Stomach smooth muscle (tissue), 2 donors: ENCODE measurements around the gene RSL24D1.
"Not testable (repeated sequence)": the region's sequence is repeated elsewhere in the genome, so short reads cannot be mapped to it uniquely, and the experiment has no call there.

Source experiments
- H3K27ac ChIP-seq: one replicate; pipeline ENCODE4 v1.7.0; 2013; ENCODE audit warnings: mild to moderate bottlenecking, low read length, inconsistent platforms
- H3K27me3 ChIP-seq, 2 donors: one replicate each; pipeline ENCODE4 v1.7.0; 2013; ENCODE audit warnings: low read length in 2 of 2; ENCODE audit not compliant: insufficient read depth in 2 of 2, control insufficient read depth in 1 of 2
- H3K36me3 ChIP-seq, 2 donors: one replicate each; pipeline ENCODE4 v1.7.0; 2013; ENCODE audit warnings: low read length in 2 of 2; ENCODE audit not compliant: control insufficient read depth in 2 of 2, insufficient read depth in 2 of 2
- H3K4me1 ChIP-seq: one replicate; pipeline ENCODE4 v1.7.0; 2013; ENCODE audit warnings: low read length; ENCODE audit not compliant: control insufficient read depth, insufficient read depth
- H3K4me3 ChIP-seq, 2 donors: one replicate each; pipeline ENCODE4 v1.7.0; 2013; ENCODE audit warnings: low read length in 2 of 2
- H3K9ac ChIP-seq, 2 donors: one replicate each; pipeline ENCODE4 v1.7.0; 2013; ENCODE audit warnings: low read length in 2 of 2, mild to moderate bottlenecking in 1 of 2
- H3K9me3 ChIP-seq, 2 donors: one replicate each; pipeline ENCODE4 v1.7.0; 2013; ENCODE audit warnings: low read length in 2 of 2; ENCODE audit not compliant: control insufficient read depth in 2 of 2
- donor health status: healthy.
- donor health status: Pancreatic carcinoma.

The RSL24D1 gene

DNA sequence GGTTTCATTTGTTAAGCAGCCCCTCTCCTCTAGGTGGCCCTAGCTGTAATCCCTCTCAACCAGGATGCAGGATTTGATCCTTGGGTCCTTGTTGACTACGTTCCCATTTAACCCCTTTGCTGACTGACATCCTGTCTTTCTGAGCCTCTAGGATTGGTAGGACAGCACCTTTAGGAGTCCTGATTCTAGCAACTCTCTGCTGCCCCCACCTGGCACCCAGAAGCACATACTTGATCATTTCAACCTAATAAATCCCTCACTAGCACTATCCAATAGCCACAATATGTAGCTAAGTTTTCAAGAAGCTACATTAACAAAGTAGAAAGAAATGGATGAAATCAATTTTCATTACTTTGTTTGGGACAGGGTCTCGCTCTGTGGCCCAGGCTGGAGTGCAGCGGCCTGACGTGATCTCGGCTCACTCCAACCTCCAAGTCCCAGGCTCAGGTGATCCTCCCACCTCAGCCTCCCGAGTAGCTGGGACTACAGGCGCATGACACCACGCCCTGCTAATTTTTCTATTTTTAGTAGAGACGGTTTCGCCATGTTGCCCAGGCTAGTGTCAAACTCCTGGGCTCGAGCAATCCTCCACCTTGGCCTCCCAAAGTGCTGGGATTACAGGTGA lies 28.3 kb downstream of the RSL24D1 start:
- no peak overlapping the region for H3K27ac ChIP-seq
- no peak overlapping the region for H3K4me3 ChIP-seq
- H3K36me3 ChIP-seq: no peaks in the 10 kb centered on the region
- no peaks in the 10 kb centered on the region for H3K9me3 ChIP-seq
- H3K4me1 ChIP-seq: no peaks in the 10 kb centered on the region
- no peaks in the 10 kb centered on the region for H3K27me3 ChIP-seq
- no peak overlapping the region for H3K9ac ChIP-seq

DNA sequence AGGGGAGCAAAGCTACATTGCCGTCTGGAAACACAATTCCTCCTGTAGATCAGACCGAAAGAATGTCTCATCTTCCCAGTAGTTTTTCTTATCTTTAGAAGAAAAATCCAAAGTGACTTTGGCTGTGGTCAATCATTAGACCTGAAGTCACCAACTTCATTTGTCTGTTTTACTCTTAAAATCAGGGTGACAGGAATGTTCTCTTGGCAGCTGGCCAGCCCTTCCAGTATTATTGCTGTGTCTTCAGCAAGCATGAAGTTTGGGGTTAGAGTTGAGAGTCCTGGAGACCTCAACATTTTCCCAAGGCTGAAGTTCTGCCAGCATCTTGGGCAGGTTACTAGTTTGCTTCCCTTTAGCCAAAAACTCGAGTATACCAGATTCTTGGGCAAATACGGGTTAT lies 32.5 kb downstream of the RSL24D1 start:
- Histone ChIP-seq H3K4me3 (no peak overlapping the region), H3K27me3 (no peaks in the 10 kb centered on the region), H3K9me3 (no peaks in the 10 kb centered on the region), H3K36me3 (no peaks in the 10 kb centered on the region), H3K4me1 (no peaks in the 10 kb centered on the region), H3K9ac (no peak overlapping the region), H3K27ac (no peak overlapping the region)

DNA sequence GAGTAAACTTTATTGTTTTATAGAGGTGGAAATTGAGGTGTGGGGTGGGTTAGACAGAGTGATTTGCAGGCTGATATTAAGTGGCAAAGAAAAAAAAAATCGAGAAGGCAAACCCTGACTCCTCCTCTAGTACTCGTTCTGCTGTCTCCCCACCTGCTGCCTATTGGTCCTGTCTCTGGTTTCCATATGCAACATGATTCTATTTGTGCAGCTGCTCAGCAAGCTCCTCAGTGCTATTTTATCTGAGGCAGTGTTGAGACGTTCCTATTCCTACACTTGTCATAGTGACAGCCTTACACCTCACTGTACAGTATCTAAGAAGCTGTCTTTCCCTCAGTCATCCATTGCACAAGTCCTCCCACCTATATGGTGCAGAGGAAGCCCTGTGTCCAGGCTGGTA lies 45.1 kb downstream of the RSL24D1 start:
- no peaks in the 10 kb centered on the region for H3K9me3 ChIP-seq
- H3K27me3 ChIP-seq: no peaks in the 10 kb centered on the region
- H3K36me3 ChIP-seq: no peaks in the 10 kb centered on the region
- no peaks in the 10 kb centered on the region for H3K4me1 ChIP-seq
- no peak overlapping the region for H3K27ac ChIP-seq
- H3K4me3 ChIP-seq: no peak overlapping the region
- no peak overlapping the region for H3K9ac ChIP-seq

DNA sequence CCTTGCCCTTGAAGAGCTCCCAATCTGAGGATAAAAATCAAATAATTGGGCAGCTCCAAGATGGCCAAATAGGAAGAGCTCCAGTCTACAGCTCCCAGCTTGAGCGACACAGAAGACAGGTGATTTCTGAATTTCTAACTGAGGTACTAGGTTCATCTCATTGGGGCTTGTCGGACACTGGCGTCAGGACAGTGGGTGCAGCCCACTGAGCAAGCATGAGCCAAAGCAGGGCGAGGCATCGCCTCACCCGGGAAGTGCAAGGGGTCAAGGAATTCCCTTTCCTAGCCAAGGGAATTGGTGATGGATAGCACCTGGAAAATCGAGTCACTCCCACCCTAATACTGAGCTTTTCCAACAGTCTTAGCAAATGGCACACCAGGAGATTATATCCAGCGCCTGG lies 53.6 kb downstream of the RSL24D1 start:
- H3K27me3 ChIP-seq, H3K4me3 ChIP-seq, H3K4me1 ChIP-seq, H3K9ac ChIP-seq, H3K36me3 ChIP-seq, H3K27ac ChIP-seq, H3K9me3 ChIP-seq: not testable (repeated sequence)

- Histone ChIP-seq H3K36me3 (no peaks in the 10 kb centered on the region), H3K27ac (no peak overlapping the region)
Measured at GRCh38 chr15:55133972-55134371, 62.8 kb downstream of the RSL24D1 start.

GRCh38 chr15:55132672-55133071 lies 64.1 kb downstream of the RSL24D1 start:
- Histone ChIP-seq H3K9me3 (peaks cover 4% of the 10 kb centered on the region in 2 donors), H3K27me3 (no peaks in the 10 kb centered on the region), H3K36me3 (no peaks in the 10 kb centered on the region)

More at GRCh38 chr15:55133972-55134371, 62.8 kb downstream of the RSL24D1 start:
- H3K4me3 ChIP-seq: no peak overlapping the region
- H3K4me1 ChIP-seq: no peaks in the 10 kb centered on the region
- H3K27me3 ChIP-seq: no peaks in the 10 kb centered on the region
- no peak overlapping the region for H3K9ac ChIP-seq
- peaks cover 4% of the 10 kb centered on the region in 2 donors for H3K9me3 ChIP-seq

More at GRCh38 chr15:55132672-55133071, 64.1 kb downstream of the RSL24D1 start:
- Histone ChIP-seq H3K27ac (no peak overlapping the region), H3K4me1 (no peaks in the 10 kb centered on the region), H3K9ac (no peak overlapping the region), H3K4me3 (no peak overlapping the region)
